K562 (cell line): ENCODE measurements around the gene RPS27. TPM values are rescaled to one million over a fixed set of nuclear protein-coding genes. Genes with fewer than 3 reads are reported as not detected.

Experiments used
- CSDE1 ChIP-seq, 2 experiments: fragments of 450-650 bp; IDR thresholded peaks; 2 replicates each; pipeline ENCODE4 v1.6.1; 2016; ENCODE audit warnings: mild to moderate bottlenecking in 1 of 2
- GTF2E2 ChIP-seq: fragments of 200-800 bp; sonication (Bioruptor generic); IDR thresholded peaks from 2 replicates; pipeline ENCODE4 v1.6.1; 2016; ENCODE audit warnings: missing genetic modification characterization, missing compliant biosample characterization
- ZBED1 ChIP-seq: IDR thresholded peaks from 2 replicates; pipeline ENCODE4 v1.6.1; 2014
- ZBTB17 ChIP-seq: fragments of 450-650 bp; formaldehyde crosslinking; IDR thresholded peaks from 2 replicates; pipeline ENCODE4 v1.4.0; 2020; ENCODE audit warnings: mild to moderate bottlenecking
- ZBTB40 ChIP-seq, 2 experiments: fragments of 450-650 bp in 1 of 2; sonication (generic) in 1 of 2; formaldehyde crosslinking in 1 of 2; IDR thresholded peaks; 2 replicates each; pipeline versions ENCODE4 v1.7.1 to v1.9.0; 2016 to 2022; ENCODE audit warnings: inconsistent platforms in 1 of 2, mild to moderate bottlenecking in 1 of 2, missing genetic modification reagents in 1 of 2
- ZKSCAN3 ChIP-seq: fragments of 250-450 bp; sonication (Bioruptor Pico); IDR thresholded peaks from 2 replicates; pipeline ENCODE4 v1.4.0; 2020
- ZNF165 ChIP-seq: fragments of 250-450 bp; sonication (Bioruptor Pico); IDR thresholded peaks from 2 replicates; pipeline ENCODE4 v1.4.0; 2020; ENCODE audit warnings: borderline replicate concordance
- polyA plus RNA-seq, 8 experiments: library from polyadenylated mRNA; depleted of rRNA in 4 of 8; stranded (reverse) in 5 of 8; unstranded in 3 of 8; fragments of >200 nt; fragmentation: Nextera tagmentation in 2 of 8; fragmentation: Illumina TruSeq in 1 of 8; extraction: Ambion mirVana in 2 of 8; extraction: Trizol in 1 of 8; gene quantifications; 2 replicates each; pipeline versions ENCODE4 v1.2.1 to v1.2.3, GENCODE V29; 2011 to 2014; ENCODE audit warnings: inconsistent platforms in 1 of 8, missing spikeins in 1 of 8
- total RNA-seq, 7 experiments: library from RNA; depleted of rRNA in 6 of 7; stranded (reverse); fragments of >200 nt in 6 of 7; fragmentation: Illumina TruSeq in 2 of 7; extraction: Trizol in 2 of 7; gene quantifications; 2 replicates each; pipeline versions ENCODE4 v1.2.1 to v1.2.3, GENCODE V29; 2011 to 2021; ENCODE audit warnings: low replicate concordance in 1 of 7

Gene RPS27
- total and polyA plus RNA-seq, 9 of the 15 experiments (the other 6 are each of a cell fraction or from before 2014, with no cell fraction given): 2,091 to 9,377 (median 6,706) TPM

GRCh38 chr1:153985941-153986761, 4.4 kb upstream of the RPS27 start, which contains the start of gene RAB13 (continued):
- TF ChIP-seq ZBTB40 (IDR thresholded peaks at IDR 0.05) (peak; percentile 27; the same call in 1 of the 2 replicates), ZBTB40 (CRISPR knock-in tag; IDR thresholded peaks at IDR 0.05) (no peak), ZNF165 (CRISPR knock-in tag) (no peak), ZKSCAN3 (CRISPR knock-in tag) (no peak), ZBED1 (no peak), CSDE1 (IDR thresholded peaks at IDR 0.05) (no peak), GTF2E2 (tag) (no peak), ZBTB17 (CRISPR knock-in tag) (peak; percentile 65; the same call in 1 of the 2 replicates)
